ENCODE results near the gene GCDH. TPM values are rescaled to one million over a fixed set of nuclear protein-coding genes. Genes with fewer than 3 reads are reported as not detected.

The GCDH gene
- total RNA-seq, 2 donors from 2014 or later: 21.1 to 39.2 TPM

DNA sequence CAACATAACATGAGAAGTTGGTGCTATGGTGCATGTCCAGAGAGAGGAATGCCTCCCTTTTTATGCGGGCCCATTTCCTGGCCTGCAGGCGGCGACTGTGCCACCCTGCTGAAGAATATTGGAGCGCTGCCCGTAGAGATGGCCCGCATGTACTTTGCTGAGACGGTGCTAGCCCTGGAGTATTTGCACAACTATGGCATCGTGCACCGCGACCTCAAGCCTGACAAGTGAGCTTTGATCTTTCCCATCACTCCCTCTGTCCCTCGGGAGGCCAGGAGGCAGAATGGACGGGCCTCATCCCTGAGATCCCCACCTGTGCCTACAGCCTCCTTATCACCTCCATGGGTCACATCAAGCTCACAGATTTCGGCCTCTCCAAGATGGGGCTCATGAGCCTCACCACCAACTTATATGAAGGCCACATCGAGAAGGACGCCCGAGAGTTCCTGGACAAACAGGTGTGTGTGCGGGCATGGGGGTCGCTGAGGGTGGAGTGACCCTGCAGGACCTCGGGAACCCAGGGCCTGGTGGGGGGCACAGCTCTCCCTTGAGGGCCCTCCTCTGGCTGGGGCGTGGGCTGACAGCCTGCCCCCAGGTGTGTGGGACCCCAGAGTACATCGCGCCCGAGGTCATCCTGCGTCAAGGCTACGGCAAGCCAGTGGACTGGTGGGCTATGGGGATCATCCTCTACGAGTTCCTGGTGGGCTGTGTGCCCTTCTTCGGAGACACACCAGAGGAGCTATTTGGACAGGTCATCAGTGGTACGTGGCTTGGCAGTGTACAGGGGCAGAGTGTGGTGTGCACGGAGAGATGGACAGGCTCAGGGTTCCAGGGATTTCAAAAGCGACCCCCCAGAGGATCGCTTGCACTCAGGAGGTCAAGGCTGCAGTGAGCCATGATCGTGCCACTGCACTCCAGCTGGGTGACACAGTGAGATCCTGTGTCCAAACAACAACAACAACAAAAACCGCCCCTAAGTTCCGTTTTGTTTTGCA, 25.9 kb upstream of the GCDH start:
- intact Hi-C loops (cut with DNase I): no loop called here
- no peak overlapping the region for H3K9ac ChIP-seq (ENCODE audit: low read depth in 2 of 2, low read length in 2 of 2)
- no peak overlapping the region for H3K4me3 ChIP-seq
- H3K9me3 ChIP-seq: no peaks in the 10 kb centered on the region
- no peak overlapping the region for H3K27ac ChIP-seq
- TF ChIP-seq, protein P1, sequence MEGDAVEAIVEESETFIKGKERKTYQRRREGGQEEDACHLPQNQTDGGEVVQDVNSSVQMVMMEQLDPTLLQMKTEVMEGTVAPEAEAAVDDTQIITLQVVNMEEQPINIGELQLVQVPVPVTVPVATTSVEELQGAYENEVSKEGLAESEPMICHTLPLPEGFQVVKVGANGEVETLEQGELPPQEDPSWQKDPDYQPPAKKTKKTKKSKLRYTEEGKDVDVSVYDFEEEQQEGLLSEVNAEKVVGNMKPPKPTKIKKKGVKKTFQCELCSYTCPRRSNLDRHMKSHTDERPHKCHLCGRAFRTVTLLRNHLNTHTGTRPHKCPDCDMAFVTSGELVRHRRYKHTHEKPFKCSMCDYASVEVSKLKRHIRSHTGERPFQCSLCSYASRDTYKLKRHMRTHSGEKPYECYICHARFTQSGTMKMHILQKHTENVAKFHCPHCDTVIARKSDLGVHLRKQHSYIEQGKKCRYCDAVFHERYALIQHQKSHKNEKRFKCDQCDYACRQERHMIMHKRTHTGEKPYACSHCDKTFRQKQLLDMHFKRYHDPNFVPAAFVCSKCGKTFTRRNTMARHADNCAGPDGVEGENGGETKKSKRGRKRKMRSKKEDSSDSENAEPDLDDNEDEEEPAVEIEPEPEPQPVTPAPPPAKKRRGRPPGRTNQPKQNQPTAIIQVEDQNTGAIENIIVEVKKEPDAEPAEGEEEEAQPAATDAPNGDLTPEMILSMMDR (IDR thresholded peaks at IDR 0.05): no peak
- H3K4me1 ChIP-seq: peaks cover 11% of the 10 kb centered on the region
- DNase-seq: no peak
- H3K36me3 ChIP-seq: no peaks in the 10 kb centered on the region
- H3K27me3 ChIP-seq: no peaks in the 10 kb centered on the region

DNA sequence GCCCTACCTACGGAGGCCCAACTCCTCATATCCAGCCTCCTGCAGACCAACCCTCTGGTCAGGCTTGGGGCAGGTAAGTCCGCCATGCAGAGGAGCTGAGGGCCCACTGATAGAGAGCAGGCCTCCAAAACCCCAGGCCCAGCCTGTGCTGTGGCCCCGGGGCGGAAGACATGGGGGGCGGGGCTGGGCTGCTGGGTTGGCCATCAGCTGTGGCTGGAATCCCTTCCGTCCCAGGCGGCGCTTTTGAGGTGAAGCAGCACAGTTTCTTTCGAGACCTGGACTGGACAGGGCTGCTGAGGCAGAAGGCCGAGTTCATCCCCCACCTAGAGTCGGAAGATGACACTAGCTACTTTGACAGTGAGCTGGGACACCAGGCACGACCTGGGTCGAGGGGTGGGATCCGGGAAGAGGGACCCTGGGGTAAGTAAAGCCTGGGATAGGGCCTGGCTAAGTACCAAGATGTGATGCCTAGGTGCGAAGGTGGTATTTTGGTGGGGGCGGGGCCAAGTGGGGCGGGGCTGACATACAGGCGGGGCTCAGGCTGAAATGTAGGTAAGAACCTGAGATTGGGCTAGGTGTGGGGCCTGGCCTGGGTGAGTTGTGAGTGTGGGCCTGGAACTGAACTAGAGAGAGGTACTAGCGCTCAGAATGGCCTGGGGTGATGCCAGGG, 25.1 kb upstream of the GCDH start:
- Histone ChIP-seq H3K27me3 (no peaks in the 10 kb centered on the region), H3K4me3 (no peak overlapping the region), H3K27ac (no peak overlapping the region), H3K4me1 (peaks cover 11% of the 10 kb centered on the region), H3K36me3 (no peaks in the 10 kb centered on the region), H3K9ac (ENCODE audit: low read depth in 2 of 2, low read length in 2 of 2) (no peak overlapping the region), H3K9me3 (no peaks in the 10 kb centered on the region)
- intact Hi-C loops (cut with DNase I): no loop called here
- no peak for DNase-seq
- TF ChIP-seq, protein P1 (IDR thresholded peaks at IDR 0.05): no peak

DNA sequence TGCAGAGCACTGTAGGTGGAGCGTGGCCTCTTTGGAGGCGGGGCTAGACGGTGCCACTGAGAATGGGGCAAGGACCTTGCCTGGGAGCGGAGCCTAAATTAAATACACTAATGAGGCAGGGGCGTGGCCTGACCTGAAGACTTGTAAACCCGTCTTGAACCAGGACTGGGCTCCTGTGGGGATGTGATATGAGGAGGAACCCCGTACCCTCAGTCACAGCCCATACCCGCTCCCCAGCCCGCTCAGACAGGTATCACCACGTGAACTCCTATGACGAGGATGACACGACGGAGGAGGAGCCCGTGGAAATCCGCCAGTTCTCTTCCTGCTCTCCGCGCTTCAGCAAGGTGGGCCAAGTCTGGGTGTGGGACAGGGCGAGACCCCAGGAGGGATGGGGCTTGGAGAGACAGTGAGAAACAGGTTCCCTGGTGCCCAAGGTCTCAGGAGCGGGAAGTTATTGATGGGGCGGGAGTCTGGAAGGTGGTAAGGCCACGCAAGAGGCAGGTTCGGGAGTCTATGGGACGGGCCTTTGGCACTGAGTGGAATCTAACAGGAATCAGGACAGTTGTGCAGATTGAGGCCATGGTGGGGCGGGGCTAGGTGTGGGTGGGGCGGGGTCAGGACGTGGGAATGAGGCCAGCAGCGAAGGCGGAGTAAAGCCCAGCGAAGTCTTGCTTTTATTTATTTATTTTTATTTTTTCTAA, 24.4 kb upstream of the GCDH start:
- TF ChIP-seq, protein P1 (IDR thresholded peaks at IDR 0.05): no peak
- Histone ChIP-seq H3K9me3 (no peaks in the 10 kb centered on the region), H3K9ac (ENCODE audit: low read depth in 2 of 2, low read length in 2 of 2) (no peak overlapping the region), H3K4me1 (peaks cover 11% of the 10 kb centered on the region), H3K27me3 (no peaks in the 10 kb centered on the region), H3K27ac (no peak overlapping the region), H3K4me3 (no peak overlapping the region), H3K36me3 (no peaks in the 10 kb centered on the region)
- DNase-seq: no peak
- intact Hi-C loops (cut with DNase I): no loop called here

DNA sequence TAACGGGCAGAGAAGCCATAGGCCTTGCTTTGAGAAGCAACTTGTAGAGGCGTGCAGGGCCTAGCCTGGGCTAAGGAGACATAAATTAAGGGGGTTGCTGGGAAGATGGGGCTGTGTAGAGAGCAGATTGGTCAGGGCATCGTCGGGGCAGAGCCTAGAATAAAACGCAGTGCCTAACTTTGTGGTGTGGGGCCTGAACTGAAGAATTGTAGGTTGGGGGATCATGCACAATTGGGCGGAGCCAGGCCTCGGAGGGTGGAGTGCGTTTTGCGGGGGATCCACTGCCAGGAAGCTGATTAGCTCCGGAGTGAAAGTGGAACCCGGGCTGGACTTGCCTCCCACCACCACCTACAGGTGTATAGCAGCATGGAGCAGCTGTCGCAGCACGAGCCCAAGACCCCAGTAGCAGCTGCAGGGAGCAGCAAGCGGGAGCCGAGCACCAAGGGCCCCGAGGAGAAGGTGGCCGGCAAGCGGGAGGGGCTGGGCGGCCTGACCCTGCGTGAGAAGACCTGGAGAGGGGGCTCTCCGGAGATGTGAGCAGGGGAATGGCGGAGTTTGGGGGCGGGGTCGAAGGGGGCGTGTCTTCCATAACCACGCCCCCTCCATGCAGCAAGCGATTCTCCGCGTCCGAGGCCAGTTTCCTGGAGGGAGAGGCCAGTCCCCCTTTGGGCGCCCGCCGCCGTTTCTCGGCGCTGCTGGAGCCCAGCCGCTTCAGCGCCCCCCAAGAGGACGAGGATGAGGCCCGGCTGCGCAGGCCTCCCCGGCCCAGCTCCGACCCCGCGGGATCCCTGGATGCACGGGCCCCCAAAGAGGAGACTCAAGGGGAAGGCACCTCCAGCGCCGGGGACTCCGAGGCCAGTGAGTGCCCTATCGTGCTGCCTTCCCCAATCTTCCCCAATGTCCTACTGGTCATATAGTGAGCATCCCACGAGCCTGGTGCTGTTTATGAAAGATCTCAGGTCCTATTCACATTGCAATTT, 23.6 kb upstream of the GCDH start:
- peaks cover 11% of the 10 kb centered on the region for H3K4me1 ChIP-seq
- TF ChIP-seq, protein P1 (IDR thresholded peaks at IDR 0.05): no peak
- no peaks in the 10 kb centered on the region for H3K36me3 ChIP-seq
- peak; percentile 71 for DNase-seq
- peak overlapping the region; percentile 47 for H3K4me3 ChIP-seq
- H3K27ac ChIP-seq: no peak overlapping the region
- intact Hi-C loops (cut with DNase I): no loop called here
- H3K9me3 ChIP-seq: no peaks in the 10 kb centered on the region
- no peaks in the 10 kb centered on the region for H3K27me3 ChIP-seq
- H3K9ac ChIP-seq (ENCODE audit: low read depth in 2 of 2, low read length in 2 of 2): peak overlapping the region; percentile 61 to 63

Measured in colonic mucosa (tissue), 4 donors.